Keratinocyte (primary cell): Measurements from ENCODE around the gene ZNF496. TPM values are rescaled to one million over a fixed set of nuclear protein-coding genes. Genes with fewer than 3 reads are reported as not detected.

Source experiments
- DNase-seq: peaks from one replicate; pipeline ENCODE4 v3.0.0-alpha.2; 2011; ENCODE audit warnings: low read depth, missing footprints, low spot score
- FAIRE-seq: peaks from 2 replicates; lab custom pipeline; 2011; peaks lifted over from hg19 to GRCh38; lab: Jason Lieb, UNC
- H2AFZ ChIP-seq: 2 replicates; pipeline ENCODE4 v1.6.0; 2012; ENCODE audit warnings: low read length, control low read depth, inconsistent platforms; ENCODE audit not compliant: control insufficient read depth
- H3K27ac ChIP-seq: 2 replicates; pipeline ENCODE4 v1.5.1; 2011; ENCODE audit warnings: low read length; ENCODE audit not compliant: control insufficient read depth, insufficient read depth
- H3K27me3 ChIP-seq: 3 replicates; pipeline ENCODE4 v1.6.0; 2011; ENCODE audit warnings: low read length; ENCODE audit not compliant: control insufficient read depth, insufficient read depth; ENCODE audit errors: extremely low read depth
- H3K36me3 ChIP-seq, 2 experiments: 2 replicates in 1 of 2; 3 replicates in 1 of 2; pipeline ENCODE4 v1.5.1; 2011; ENCODE audit warnings: low read length in 2 of 2, mild to moderate bottlenecking in 1 of 2; ENCODE audit not compliant: control insufficient read depth in 2 of 2, insufficient read depth in 2 of 2; ENCODE audit errors: extremely low read depth in 1 of 2
- H3K4me1 ChIP-seq: 3 replicates; pipeline ENCODE4 v1.5.1; 2011; ENCODE audit warnings: low read length; ENCODE audit not compliant: control insufficient read depth, insufficient read depth; ENCODE audit errors: extremely low read depth
- H3K4me2 ChIP-seq: 3 replicates; pipeline ENCODE4 v1.6.0; 2011; ENCODE audit warnings: low read depth, low read length; ENCODE audit not compliant: control insufficient read depth, insufficient read depth; ENCODE audit errors: extremely low read depth
- H3K4me3 ChIP-seq, 3 experiments: fragments of 200-600 bp in 1 of 3; sonication (generic) in 1 of 3; 2 replicates in 2 of 3; 3 replicates in 1 of 3; pipeline ENCODE4 v1.5.1; 2011 to 2016; ENCODE audit warnings: low read length in 3 of 3, mild to moderate bottlenecking in 3 of 3, control low read depth in 2 of 3, inconsistent platforms in 1 of 3, low read depth in 1 of 3, mixed read lengths in 1 of 3, mixed run types in 1 of 3, moderate library complexity in 1 of 3; ENCODE audit not compliant: control insufficient read depth in 2 of 3, insufficient read depth in 2 of 3; ENCODE audit errors: extremely low read depth in 1 of 3
- H3K79me2 ChIP-seq: 2 replicates; pipeline ENCODE4 v1.6.0; 2012; ENCODE audit warnings: low read length; ENCODE audit not compliant: control insufficient read depth, insufficient read depth
- H3K9ac ChIP-seq: 3 replicates; pipeline ENCODE4 v1.6.0; 2011; ENCODE audit warnings: low read length; ENCODE audit not compliant: control insufficient read depth, insufficient read depth; ENCODE audit errors: extremely low read depth
- H3K9me1 ChIP-seq: 3 replicates; pipeline ENCODE4 v1.6.0; 2011; ENCODE audit warnings: low read length; ENCODE audit not compliant: control insufficient read depth, insufficient read depth; ENCODE audit errors: extremely low read depth
- H3K9me3 ChIP-seq: 2 replicates; pipeline ENCODE4 v1.5.1; 2012; ENCODE audit warnings: low read depth, low read length; ENCODE audit not compliant: control insufficient read depth
- H4K20me1 ChIP-seq: 3 replicates; pipeline ENCODE4 v1.6.0; 2011; ENCODE audit warnings: low read length; ENCODE audit not compliant: control insufficient read depth, insufficient read depth; ENCODE audit errors: extremely low read depth
- CTCF ChIP-seq, 3 experiments: IDR thresholded peaks in 1 of 3; conservative IDR thresholded peaks in 1 of 3; optimal IDR thresholded peaks in 1 of 3; 2 replicates in 2 of 3; 3 replicates in 1 of 3; pipeline versions ENCODE3 to v1.5.1; 2011; ENCODE audit warnings: low read length in 3 of 3, mild to moderate bottlenecking in 3 of 3, moderate library complexity in 2 of 3, control low read depth in 1 of 3, inconsistent platforms in 1 of 3; ENCODE audit not compliant: insufficient read depth in 2 of 3; ENCODE audit errors: extremely low read depth in 1 of 3
- EZH2 ChIP-seq: IDR thresholded peaks from one replicate; pipeline ENCODE4 v1.6.1; 2012; ENCODE audit warnings: inconsistent platforms, mild to moderate bottlenecking, low read length, moderate library complexity
- dilution Hi-C: fragments of 300-500 bp; cut with MboI; formaldehyde crosslinking; loops from one replicate; pipeline ENCODE4 v1.7.0; 2020; ENCODE audit warnings: low sequenced_read_pairs; ENCODE audit not compliant: extremely low pct_ligation_motif_present
- polyA plus RNA-seq, 5 experiments: library from polyadenylated mRNA; depleted of rRNA in 3 of 5; stranded (reverse) in 3 of 5; stranded (forward) in 1 of 5; unstranded in 1 of 5; fragments of >200 nt; gene quantifications; 1 replicate in 1 of 5; 2 replicates in 3 of 5; 3 replicates in 1 of 5; pipeline versions ENCODE4 v1.2.1 to v1.2.3, GENCODE V29; 2011 to 2012; ENCODE audit warnings: missing spikeins in 2 of 5, low read depth in 1 of 5, low replicate concordance in 1 of 5

The ZNF496 gene
- polyA plus RNA-seq, 1 donor (not counting 4 experiments of a cell fraction or from before 2014, with no cell fraction given): 8.9 TPM

GRCh38 chr1:247332215-247332622 is 552 bp upstream of the ZNF496 start:
- no peak for DNase-seq
- H4K20me1 ChIP-seq: no peaks in the 10 kb centered on the region

GRCh38 chr1:247331172-247331524 is 519 bp downstream of the ZNF496 start:
- peak overlapping the region; percentile 72 for H3K27ac ChIP-seq
- H3K36me3 ChIP-seq: peaks cover 0 to 16% of the 10 kb centered on the region in 2 experiments
- FAIRE-seq (no peak), DNase-seq (no peak)
- no peak for TF ChIP-seq EZH2
- TF ChIP-seq CTCF (optimal IDR thresholded peaks at IDR 0.05 in 1 of 3, IDR thresholded peaks at IDR 0.05 in 1 of 3, conservative IDR thresholded peaks at IDR 0.05 in 1 of 3; ENCODE audit: extremely low read depth in 1 of 3, insufficient read depth in 2 of 3, low read length in 3 of 3): no peak
- peak overlapping the region; percentile 84 for H3K9ac ChIP-seq
- dilution Hi-C loops: no loop called here
- H4K20me1 ChIP-seq: no peaks in the 10 kb centered on the region
- H3K4me1 ChIP-seq: peaks cover 13% of the 10 kb centered on the region
- H3K9me3 ChIP-seq: no peaks in the 10 kb centered on the region
- H3K4me2 ChIP-seq: peak overlapping the region; percentile 89
- peak overlapping the region; percentile 78 for H2AFZ ChIP-seq
- no peaks in the 10 kb centered on the region for H3K27me3 ChIP-seq
- H3K4me3 ChIP-seq: peak overlapping the region; percentile 75 to 85 (median 80)
- no peaks in the 10 kb centered on the region for H3K9me1 ChIP-seq
- H3K79me2 ChIP-seq: peaks cover 41% of the 10 kb centered on the region

More at GRCh38 chr1:247332215-247332622, 552 bp upstream of the ZNF496 start:
- H3K79me2 ChIP-seq: peaks cover 43% of the 10 kb centered on the region
- no peak for TF ChIP-seq EZH2
- no peaks in the 10 kb centered on the region for H3K27me3 ChIP-seq
- H3K9me3 ChIP-seq: no peaks in the 10 kb centered on the region
- no peaks in the 10 kb centered on the region for H3K9me1 ChIP-seq
- no peak for FAIRE-seq
- peaks cover 13% of the 10 kb centered on the region for H3K4me1 ChIP-seq
- H2AFZ ChIP-seq: peak overlapping the region; percentile 72
- H3K4me3 ChIP-seq: peak overlapping the region; percentile 73 to 85 (median 75)
- H3K9ac ChIP-seq: peak overlapping the region; percentile 84
- peak overlapping the region; percentile 63 for H3K27ac ChIP-seq
- dilution Hi-C loops: no loop called here
- H3K36me3 ChIP-seq: peaks cover 1 to 16% of the 10 kb centered on the region in 2 experiments
- H3K4me2 ChIP-seq: peak overlapping the region; percentile 94
